ENCODE results near the gene GRHPR. TPM values are rescaled to one million over a fixed set of nuclear protein-coding genes. Genes with fewer than 3 reads are reported as not detected.

The GRHPR gene
- polyA plus RNA-seq, 2 of the 4 experiments (the other 2 are of a cell fraction) = 111 to 146 TPM

- TF ChIP-seq BCL3 (IDR thresholded peaks at IDR 0.05) (peak; percentile 52; the same call in 2 of the 3 replicates), CEBPB (IDR thresholded peaks at IDR 0.05) (no peak), RNF2 (IDR thresholded peaks at IDR 0.05; ENCODE audit: borderline replicate concordance, low read depth) (no peak), CHD4 (IDR thresholded peaks at IDR 0.05; ENCODE audit: borderline replicate concordance) (no peak), EHMT2 (IDR thresholded peaks at IDR 0.05; ENCODE audit: low read depth) (no peak), NFE2L2 (conservative IDR thresholded peaks at IDR 0.05; ENCODE audit: low read length) (no peak), TFCP2L1 (CRISPR knock-in tag; IDR thresholded peaks at IDR 0.05) (no peak), KDM1A (IDR thresholded peaks at IDR 0.05; ENCODE audit: low read depth) (no peak), CHD2 (IDR thresholded peaks at IDR 0.05; ENCODE audit: low read length, partially characterized antibody) (no peak)
Observed at GRCh38 chr9:37465249-37466036, 42.9 kb downstream of the GRHPR start, which contains the start of gene ZBTB5 (continued).

GRCh38 chr9:37466037-37466709, 43.7 kb downstream of the GRHPR start:
- Histone ChIP-seq H3K27ac (peak overlapping the region; percentile 97 to 99), H3K9me3 (no peaks in the 10 kb centered on the region), H3K4me3 (peak overlapping the region; percentile 55), H3K4me2 (peak overlapping the region; percentile 98), H3K4me1 (peaks cover 36% of the 10 kb centered on the region)
- ATAC-seq (peak; percentile 57 to 60), DNase-seq (ENCODE audit: low read depth in 1 of 2, low spot score in 1 of 2) (peak; percentile 79 to 93), FAIRE-seq (no peak)
- under 1% methylated on average over 38 of the region's 47 CpGs for WGBS (ENCODE audit: missing lambda C conversion rate)
- POLR2A ChIA-PET = interaction anchor here (0.6 to 2.4 kb wide), 20 partner anchors 9 to 470 kb away, joined by 3 to 28 read pairs (median 4); partner anchors contain the start of genes DCAF10, EXOSC3, FBXO10 and GRHPR
- CTCF ChIA-PET = interaction anchor here (0.9 to 1.4 kb wide), 3 partner anchors 22 to 51 kb away, joined by 3 to 7 read pairs (median 3); no protein-coding TSS in a partner anchor
- TF ChIP-seq CHD4 (IDR thresholded peaks at IDR 0.05; ENCODE audit: borderline replicate concordance) = no peak
- TF ChIP-seq CEBPB (IDR thresholded peaks at IDR 0.05) = no peak
- no peak for TF ChIP-seq EP300 (IDR thresholded peaks at IDR 0.05)
- peak; percentile 49 for TF ChIP-seq PHF8 (IDR thresholded peaks at IDR 0.05; ENCODE audit: borderline replicate concordance, low read depth)
- TF ChIP-seq FOSB (CRISPR knock-in tag; IDR thresholded peaks at IDR 0.05) = peak; percentile 75; the same call in 1 of the 2 replicates
- no peak for TF ChIP-seq ZC3H11A (IDR thresholded peaks at IDR 0.05)
- TF ChIP-seq BCL3 (IDR thresholded peaks at IDR 0.05) = peak; percentile 83; the same call in 2 of the 3 replicates
- no peak for TF ChIP-seq JUNB (IDR thresholded peaks at IDR 0.05)
- no peak for TF ChIP-seq SMC3 (IDR thresholded peaks at IDR 0.05)
- no peak for TF ChIP-seq E2F6 (IDR thresholded peaks at IDR 0.05; ENCODE audit: borderline replicate concordance, low read depth)
- peak; percentile 82; the same call in 1 of the 2 replicates for TF ChIP-seq HOXA7 (CRISPR knock-in tag; IDR thresholded peaks at IDR 0.05)
- TF ChIP-seq TFCP2L1 (CRISPR knock-in tag; IDR thresholded peaks at IDR 0.05) = peak; percentile 73; the same call in 1 of the 2 replicates
- no peak for TF ChIP-seq MAZ (IDR thresholded peaks at IDR 0.05; ENCODE audit: borderline replicate concordance, low read depth, low read length)
- peak; percentile 71; the same call in 1 of the 2 replicates for TF ChIP-seq MYC (IDR thresholded peaks at IDR 0.05; ENCODE audit: borderline replicate concordance, low read length)
- TF ChIP-seq NPAS2 (CRISPR knock-in tag; IDR thresholded peaks at IDR 0.05; ENCODE audit: borderline replicate concordance) = no peak
- no peak for TF ChIP-seq CBX2 (IDR thresholded peaks at IDR 0.05; ENCODE audit: borderline replicate concordance, low read depth)
- TF ChIP-seq ZFP36 (IDR thresholded peaks at IDR 0.05; ENCODE audit: borderline replicate concordance, partially characterized antibody) = no peak
- no peak for TF ChIP-seq FOSL2 (IDR thresholded peaks at IDR 0.05)
- no peak for TF ChIP-seq FOSL2 (CRISPR knock-in tag; IDR thresholded peaks at IDR 0.05)
- peak; percentile 76; the same call in 1 of the 2 replicates for TF ChIP-seq POLR2A (IDR thresholded peaks at IDR 0.05; ENCODE audit: low read length)
- no peak for TF ChIP-seq HOXB13 (CRISPR knock-in tag; IDR thresholded peaks at IDR 0.05; ENCODE audit: low read depth)
- no peak for TF ChIP-seq SREBF2 (IDR thresholded peaks at IDR 0.05)
- TF ChIP-seq ESRRA (IDR thresholded peaks at IDR 0.05; ENCODE audit: borderline replicate concordance, low read length) = no peak
- TF ChIP-seq FOXS1 (CRISPR knock-in tag; IDR thresholded peaks at IDR 0.05) = no peak
- TF ChIP-seq CHD2 (IDR thresholded peaks at IDR 0.05; ENCODE audit: low read length, partially characterized antibody) = no peak
- 0 out of 2 replicates have a peak, but pooled peaks have one; percentile 20 for TF ChIP-seq KDM1A (IDR thresholded peaks at IDR 0.05; ENCODE audit: low read depth)
- TF ChIP-seq TP53 (CRISPR knock-in tag; IDR thresholded peaks at IDR 0.05) = 0 out of 2 replicates have a peak, but pooled peaks have one; percentile 16
- peak; percentile 69; the same call in 1 of the 2 replicates for TF ChIP-seq PBX3 (IDR thresholded peaks at IDR 0.05)
- no peak for TF ChIP-seq NR3C1 (IDR thresholded peaks at IDR 0.05)
- TF ChIP-seq HES2 (IDR thresholded peaks at IDR 0.05) = no peak

Measured in A549 (cell line).